Ovary (tissue), 3 donors: ENCODE data around the gene MOXD1.

ENCODE experiments used
- CTCF ChIP-seq, 3 donors: fragments of 450-650 bp in 2 of 3; fragments of 200-600 bp in 1 of 3; IDR thresholded peaks; one replicate each; pipeline versions ENCODE4 v1.5.1 to v1.8.0; 2016 to 2022; ENCODE audit warnings: antibody characterized with exemption in 3 of 3, mild to moderate bottlenecking in 1 of 3
- EP300 ChIP-seq: sonication (generic); formaldehyde crosslinking; IDR thresholded peaks from one replicate; pipeline ENCODE4 v1.6.1; 2017; ENCODE audit warnings: antibody characterized with exemption
- donor health status: DM: no; HTN: no; CAD: no.

DNA sequence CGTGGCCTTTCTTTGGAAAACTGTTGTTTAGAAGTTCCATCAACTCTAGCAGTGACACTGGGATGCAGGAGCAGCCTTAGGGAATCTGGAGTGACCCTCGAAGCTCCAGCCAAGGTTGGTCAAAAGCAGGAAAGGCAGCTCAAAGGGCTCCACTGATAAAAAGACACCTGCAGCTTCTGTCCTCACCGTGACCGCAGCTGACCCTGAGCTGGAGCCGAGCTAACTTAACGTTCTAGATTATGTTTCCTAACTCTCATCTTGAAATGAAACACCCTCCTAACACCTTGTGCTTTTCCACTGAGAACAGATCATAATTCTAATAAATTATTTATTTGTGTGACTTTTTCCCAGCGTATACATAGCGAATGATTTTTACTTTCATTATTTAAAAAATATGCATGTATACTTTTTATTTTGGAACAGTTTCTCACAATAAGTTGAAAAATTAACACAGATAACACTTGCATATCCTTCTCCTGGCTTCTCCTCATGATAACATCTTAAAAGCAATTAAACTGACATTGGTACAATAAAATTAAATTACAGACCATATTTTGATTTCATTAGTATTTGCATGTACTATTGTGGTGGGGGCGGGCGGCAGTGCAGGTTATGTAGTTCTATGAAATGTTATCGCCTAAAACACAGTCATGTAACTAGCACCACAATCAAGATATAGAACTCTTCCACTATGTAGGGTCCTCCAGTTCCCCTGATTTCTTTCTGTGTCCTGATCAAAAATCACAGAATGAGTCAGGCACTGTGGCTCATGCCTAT lies 116.1 kb downstream of the MOXD1 start:
- TF ChIP-seq EP300 = no peak
- TF ChIP-seq CTCF (IDR thresholded peaks at IDR 0.05) = no peak
